ENCODE data around the gene DCAF4L1.

DCAF4L1 gene

GRCh38 chr4:41992967-41993857 lies 11.7 kb downstream of the DCAF4L1 start:
- TF ChIP-seq CTCF (conservative IDR thresholded peaks at IDR 0.05; ENCODE audit: low read depth) = no peak
- ChIA-PET CTCF (no interaction called here), POLR2A (ENCODE audit: low non-redundant PET) (interaction anchor here (0.5 kb wide), 1 partner anchor 29 kb away, joined by 4 read pairs; no protein-coding TSS in a partner anchor)
- DNase-seq (ENCODE audit: low spot score) = no peak
- no peak overlapping the region for H3K27ac ChIP-seq

- TF ChIP-seq CTCF (conservative IDR thresholded peaks at IDR 0.05; ENCODE audit: low read depth) = no peak
- POLR2A ChIA-PET (ENCODE audit: low non-redundant PET) = interaction anchor here (0.6 kb wide), 1 partner anchor 1944 kb away, joined by 5 read pairs; no protein-coding TSS in a partner anchor
- CTCF ChIA-PET = no interaction called here
- H3K27ac ChIP-seq = no peak overlapping the region
- no peak for DNase-seq (ENCODE audit: low spot score)
Observed at GRCh38 chr4:41994461-41994985, 13.0 kb downstream of the DCAF4L1 start.

GRCh38 chr4:41998019-41998418 lies 16.5 kb downstream of the DCAF4L1 start:
- POLR2A ChIA-PET (ENCODE audit: low non-redundant PET) = no interaction called here
- H3K27ac ChIP-seq = no peak overlapping the region
- CTCF ChIA-PET = no interaction called here
- DNase-seq (ENCODE audit: low spot score) = no peak
- no peak for TF ChIP-seq CTCF (conservative IDR thresholded peaks at IDR 0.05; ENCODE audit: low read depth)

GRCh38 chr4:41999321-41999720 lies 17.8 kb downstream of the DCAF4L1 start:
- TF ChIP-seq CTCF (conservative IDR thresholded peaks at IDR 0.05; ENCODE audit: low read depth) = no peak
- ChIA-PET POLR2A (ENCODE audit: low non-redundant PET) (no interaction called here), CTCF (no interaction called here)
- H3K27ac ChIP-seq = no peak overlapping the region
- no peak for DNase-seq (ENCODE audit: low spot score)

GRCh38 chr4:42008011-42008786 lies 26.6 kb downstream of the DCAF4L1 start:
- CTCF ChIA-PET = no interaction called here
- no peak for DNase-seq (ENCODE audit: low spot score)
- TF ChIP-seq CTCF (conservative IDR thresholded peaks at IDR 0.05; ENCODE audit: low read depth) = no peak
- POLR2A ChIA-PET (ENCODE audit: low non-redundant PET) = no interaction called here
- no peak overlapping the region for H3K27ac ChIP-seq

GRCh38 chr4:42015438-42015837 lies 33.9 kb downstream of the DCAF4L1 start:
- ChIA-PET CTCF (no interaction called here), POLR2A (ENCODE audit: low non-redundant PET) (no interaction called here)
- TF ChIP-seq CTCF (conservative IDR thresholded peaks at IDR 0.05; ENCODE audit: low read depth) = no peak
- DNase-seq (ENCODE audit: low spot score) = no peak
- H3K27ac ChIP-seq = no peak overlapping the region

Measured in RWPE1 (cell line).